A549 (cell line): ENCODE results near the gene SPTSSA. TPM values are rescaled to one million over a fixed set of nuclear protein-coding genes. Genes with fewer than 3 reads are reported as not detected.

Experiments used
- ATAC-seq, 2 experiments: fragments of 200-7000 bp in 1 of 2; fragments of >200 bp in 1 of 2; cut with Nextera tagmentation in 1 of 2; cut with Tn5 transposase in 1 of 2; 3 replicates each; pipeline versions ENCODE4 v1.8.0 to v1.9.1; 2018 to 2020; ENCODE audit warnings: mild to moderate bottlenecking in 1 of 2, moderate library complexity in 1 of 2
- CTCF ChIA-PET: fragments of 300-600 bp; sonication (Branson Sonifier 250); formaldehyde crosslinking; extraction: SDS; loops from one replicate; lab custom pipeline; 2021; ENCODE audit warnings: antibody characterized with exemption, inconsistent platforms; lab: Yijun Ruan, JAX
- POLR2A ChIA-PET: fragments of 350-600 bp; formaldehyde crosslinking; extraction: SDS; loops from one replicate; lab custom pipeline; 2021; ENCODE audit warnings: antibody characterized with exemption, inconsistent platforms; lab: Yijun Ruan, JAX
- DNase-seq, 2 experiments: peaks; one replicate each; pipeline versions ENCODE4 v3.0.0 to v3.0.0-alpha.2; 2011 to 2016; ENCODE audit warnings: low read depth in 1 of 2, low spot score in 1 of 2
- FAIRE-seq: peaks from 2 replicates; lab custom pipeline; 2011; peaks lifted over from hg19 to GRCh38; lab: Jason Lieb, UNC
- H3K27ac ChIP-seq, 2 experiments: fragments of >200 bp; sonication (Bioruptor Twin); formaldehyde crosslinking; 3 replicates each; pipeline ENCODE4 v1.5.1; 2016 to 2017
- H3K4me1 ChIP-seq: fragments of >200 bp; sonication (Bioruptor Twin); formaldehyde crosslinking; 3 replicates; pipeline ENCODE4 v1.6.1; 2016
- H3K4me2 ChIP-seq: fragments of >200 bp; sonication (Bioruptor Twin); formaldehyde crosslinking; 3 replicates; pipeline ENCODE4 v1.6.1; 2016
- H3K4me3 ChIP-seq: fragments of >200 bp; sonication (Bioruptor Twin); formaldehyde crosslinking; 3 replicates; pipeline ENCODE4 v1.5.1; 2016
- H3K9me3 ChIP-seq: fragments of >200 bp; sonication (Bioruptor Twin); formaldehyde crosslinking; 3 replicates; pipeline ENCODE4 v1.6.1; 2016
- CBX2 ChIP-seq: fragments of 200-600 bp; sonication (generic); IDR thresholded peaks from 2 replicates; pipeline ENCODE4 v1.6.1; 2016; ENCODE audit warnings: low read depth, mild to moderate bottlenecking, borderline replicate concordance
- CHD2 ChIP-seq: fragments of 150-350 bp; IDR thresholded peaks from 2 replicates; pipeline ENCODE4 v1.6.1; 2014; ENCODE audit warnings: low read length; ENCODE audit not compliant: partially characterized antibody
- GATA3 ChIP-seq: IDR thresholded peaks from 2 replicates; pipeline ENCODE4 v1.6.1; 2012; ENCODE audit warnings: borderline replicate concordance
- HOXA7 ChIP-seq: fragments of 250-450 bp; sonication (Bioruptor Pico); IDR thresholded peaks from 2 replicates; pipeline ENCODE4 v1.5.0; 2020; ENCODE audit warnings: mild to moderate bottlenecking, moderate library complexity
- KDM1A ChIP-seq: fragments of 200-600 bp; sonication (generic); IDR thresholded peaks from 2 replicates; pipeline ENCODE4 v1.6.1; 2016; ENCODE audit warnings: low read depth, mild to moderate bottlenecking
- MYC ChIP-seq: IDR thresholded peaks from 2 replicates; pipeline ENCODE4 v1.6.1; 2012; ENCODE audit warnings: mild to moderate bottlenecking, inconsistent platforms, low read length, improper control_type of control experiment, borderline replicate concordance
- POLR2A ChIP-seq: IDR thresholded peaks from 2 replicates; pipeline ENCODE4 v1.6.1; 2012; ENCODE audit warnings: mild to moderate bottlenecking, low read length
- POLR2AphosphoS2 ChIP-seq: conservative IDR thresholded peaks from 2 replicates; pipeline ENCODE4 v1.6.1; 2012; ENCODE audit warnings: low read length, improper control_type of control experiment, inconsistent platforms
- RAD21 ChIP-seq, 2 experiments: fragments of >200 bp in 1 of 2; sonication (Bioruptor Twin) in 1 of 2; formaldehyde crosslinking in 1 of 2; IDR thresholded peaks in 1 of 2; conservative IDR thresholded peaks in 1 of 2; 2 replicates in 1 of 2; 3 replicates in 1 of 2; pipeline ENCODE4 v1.6.1; 2012 to 2018; ENCODE audit warnings: inconsistent platforms in 1 of 2
- RARB ChIP-seq: fragments of 250-450 bp; sonication (Bioruptor Pico); IDR thresholded peaks from 2 replicates; pipeline ENCODE4 v1.8.0; 2021; ENCODE audit warnings: mild to moderate bottlenecking, moderate library complexity
- RFX5 ChIP-seq: fragments of 450-650 bp; IDR thresholded peaks from 2 replicates; pipeline ENCODE4 v1.7.1; 2014; ENCODE audit warnings: antibody characterized with exemption, mild to moderate bottlenecking, moderate library complexity
- RNF2 ChIP-seq: fragments of 200-600 bp; sonication (generic); IDR thresholded peaks from 2 replicates; pipeline ENCODE4 v1.6.1; 2016; ENCODE audit warnings: low read depth, mild to moderate bottlenecking, antibody characterized with exemption, moderate library complexity, borderline replicate concordance
- SREBF2 ChIP-seq: fragments of 450-650 bp; IDR thresholded peaks from 2 replicates; pipeline ENCODE4 v1.6.1; 2014; ENCODE audit warnings: mild to moderate bottlenecking, moderate library complexity
- ZC3H11A ChIP-seq: fragments of 450-650 bp; IDR thresholded peaks from 2 replicates; pipeline ENCODE4 v1.6.1; 2014; ENCODE audit warnings: antibody characterized with exemption, mild to moderate bottlenecking
- ZFP36 ChIP-seq: fragments of 450-650 bp; IDR thresholded peaks from 2 replicates; pipeline ENCODE4 v1.6.1; 2014; ENCODE audit warnings: borderline replicate concordance; ENCODE audit not compliant: partially characterized antibody
- WGBS: methylation state at CpG from one replicate; pipeline ENCODE4 v1.1.6; 2017; ENCODE audit errors: missing lambda C conversion rate; 5-methylcytosine and 5-hydroxymethylcytosine counted together
- polyA plus RNA-seq, 4 experiments: library from polyadenylated mRNA; depleted of rRNA in 3 of 4; stranded (reverse); fragments of >200 nt; fragmentation: RNase III in 1 of 4; extraction: RNeasy Plus Mini Kit Qiagen cat#74134 plus additional on column Dnase treatment in 1 of 4; gene quantifications; 2 replicates in 3 of 4; 3 replicates in 1 of 4; pipeline ENCODE4 v1.2.3, GENCODE V29; 2011 to 2017
- TF ChIP-seq, protein P1 (sequence below): fragments of 150-350 bp; IDR thresholded peaks from 2 replicates; pipeline ENCODE4 v1.6.1; 2014; ENCODE audit warnings: low read depth, mild to moderate bottlenecking, low read length
- TF ChIP-seq, protein P2 (sequence below): IDR thresholded peaks from 2 replicates; pipeline ENCODE4 v1.6.1; 2012; ENCODE audit warnings: low read depth, borderline replicate concordance
- TF ChIP-seq, protein P3 (sequence below): fragments of 250-450 bp; sonication (Bioruptor Pico); IDR thresholded peaks from 2 replicates; pipeline ENCODE4 v1.5.0; 2021; ENCODE audit warnings: mild to moderate bottlenecking, moderate library complexity, borderline replicate concordance
- TF ChIP-seq, protein P4 (sequence below): fragments of >200 bp; sonication (Bioruptor Twin); formaldehyde crosslinking; IDR thresholded peaks from 3 replicates; pipeline ENCODE4 v1.6.1; 2016
- TF ChIP-seq, protein P5 (sequence below): fragments of >200 bp; sonication (Bioruptor Twin); formaldehyde crosslinking; IDR thresholded peaks from 2 replicates; pipeline ENCODE4 v1.6.1; 2016

SPTSSA gene
- polyA plus RNA-seq, 2 of the 4 experiments (the other 2 are of a cell fraction): 68.0 to 105 TPM

DNA sequence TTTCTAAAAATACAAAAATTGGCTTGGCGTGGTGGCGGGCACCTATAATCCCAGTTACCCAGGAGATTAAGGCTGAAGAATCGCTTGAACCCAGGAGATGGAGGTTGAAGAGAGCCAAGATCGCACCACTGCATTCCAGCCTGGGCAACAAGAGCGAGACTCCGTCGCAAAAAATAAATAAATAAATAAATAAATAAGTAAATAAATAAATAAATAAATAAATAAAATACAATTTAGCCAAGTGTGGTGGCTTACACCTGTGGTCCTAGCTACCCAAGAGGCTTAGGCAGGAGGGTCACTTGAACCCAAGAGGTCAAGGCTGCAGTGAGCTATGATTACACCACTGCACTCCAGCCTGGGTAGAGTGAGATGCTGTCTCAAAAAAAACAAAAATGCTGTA lies 26.5 kb upstream of the SPTSSA start:
- POLR2A ChIA-PET: no interaction called here

DNA sequence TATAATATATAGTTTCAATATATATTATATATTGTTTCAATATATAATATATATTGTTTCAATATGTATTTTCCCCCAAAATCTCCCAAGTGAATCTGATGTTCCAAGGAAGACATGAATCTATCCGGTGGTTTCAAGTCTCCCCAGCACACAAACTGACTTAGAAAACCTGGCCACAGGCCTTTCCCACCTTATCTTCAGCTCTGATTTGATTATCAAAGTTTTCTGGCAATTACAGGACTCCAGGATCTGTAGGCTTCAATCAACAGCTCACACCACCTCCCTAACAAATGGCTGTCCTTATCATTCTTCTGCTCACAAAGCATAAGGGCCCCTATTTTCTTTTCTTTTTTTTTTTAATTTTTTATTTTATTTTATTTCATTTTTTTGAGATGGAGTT lies 22.7 kb upstream of the SPTSSA start:
- WGBS: 73% methylated on average over 1 of the region's 1 CpG
- Histone ChIP-seq H3K4me1 (peaks cover 4% of the 10 kb centered on the region; the same call in 1 of the 3 replicates), H3K4me3 (no peak overlapping the region), H3K4me2 (no peak overlapping the region), H3K9me3 (no peaks in the 10 kb centered on the region), H3K27ac (no peak overlapping the region)
- POLR2A ChIA-PET: interaction anchor here (0.6 kb wide), 1 partner anchor 1322 kb away, joined by 10 read pairs; no protein-coding TSS in a partner anchor
- TF ChIP-seq, protein P1, sequence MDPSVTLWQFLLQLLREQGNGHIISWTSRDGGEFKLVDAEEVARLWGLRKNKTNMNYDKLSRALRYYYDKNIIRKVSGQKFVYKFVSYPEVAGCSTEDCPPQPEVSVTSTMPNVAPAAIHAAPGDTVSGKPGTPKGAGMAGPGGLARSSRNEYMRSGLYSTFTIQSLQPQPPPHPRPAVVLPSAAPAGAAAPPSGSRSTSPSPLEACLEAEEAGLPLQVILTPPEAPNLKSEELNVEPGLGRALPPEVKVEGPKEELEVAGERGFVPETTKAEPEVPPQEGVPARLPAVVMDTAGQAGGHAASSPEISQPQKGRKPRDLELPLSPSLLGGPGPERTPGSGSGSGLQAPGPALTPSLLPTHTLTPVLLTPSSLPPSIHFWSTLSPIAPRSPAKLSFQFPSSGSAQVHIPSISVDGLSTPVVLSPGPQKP: no peak
- TF ChIP-seq HOXA7 (CRISPR knock-in tag): no peak
- TF ChIP-seq, protein P2, sequence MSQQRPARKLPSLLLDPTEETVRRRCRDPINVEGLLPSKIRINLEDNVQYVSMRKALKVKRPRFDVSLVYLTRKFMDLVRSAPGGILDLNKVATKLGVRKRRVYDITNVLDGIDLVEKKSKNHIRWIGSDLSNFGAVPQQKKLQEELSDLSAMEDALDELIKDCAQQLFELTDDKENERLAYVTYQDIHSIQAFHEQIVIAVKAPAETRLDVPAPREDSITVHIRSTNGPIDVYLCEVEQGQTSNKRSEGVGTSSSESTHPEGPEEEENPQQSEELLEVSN: no peak
- TF ChIP-seq RARB: no peak
- TF ChIP-seq SREBF2: no peak
- TF ChIP-seq, protein P3, sequence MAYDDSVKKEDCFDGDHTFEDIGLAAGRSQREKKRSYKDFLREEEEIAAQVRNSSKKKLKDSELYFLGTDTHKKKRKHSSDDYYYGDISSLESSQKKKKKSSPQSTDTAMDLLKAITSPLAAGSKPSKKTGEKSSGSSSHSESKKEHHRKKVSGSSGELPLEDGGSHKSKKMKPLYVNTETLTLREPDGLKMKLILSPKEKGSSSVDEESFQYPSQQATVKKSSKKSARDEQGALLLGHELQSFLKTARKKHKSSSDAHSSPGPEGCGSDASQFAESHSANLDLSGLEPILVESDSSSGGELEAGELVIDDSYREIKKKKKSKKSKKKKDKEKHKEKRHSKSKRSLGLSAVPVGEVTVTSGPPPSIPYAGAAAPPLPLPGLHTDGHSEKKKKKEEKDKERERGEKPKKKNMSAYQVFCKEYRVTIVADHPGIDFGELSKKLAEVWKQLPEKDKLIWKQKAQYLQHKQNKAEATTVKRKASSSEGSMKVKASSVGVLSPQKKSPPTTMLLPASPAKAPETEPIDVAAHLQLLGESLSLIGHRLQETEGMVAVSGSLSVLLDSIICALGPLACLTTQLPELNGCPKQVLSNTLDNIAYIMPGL (CRISPR knock-in tag): no peak
- TF ChIP-seq, protein P4, sequence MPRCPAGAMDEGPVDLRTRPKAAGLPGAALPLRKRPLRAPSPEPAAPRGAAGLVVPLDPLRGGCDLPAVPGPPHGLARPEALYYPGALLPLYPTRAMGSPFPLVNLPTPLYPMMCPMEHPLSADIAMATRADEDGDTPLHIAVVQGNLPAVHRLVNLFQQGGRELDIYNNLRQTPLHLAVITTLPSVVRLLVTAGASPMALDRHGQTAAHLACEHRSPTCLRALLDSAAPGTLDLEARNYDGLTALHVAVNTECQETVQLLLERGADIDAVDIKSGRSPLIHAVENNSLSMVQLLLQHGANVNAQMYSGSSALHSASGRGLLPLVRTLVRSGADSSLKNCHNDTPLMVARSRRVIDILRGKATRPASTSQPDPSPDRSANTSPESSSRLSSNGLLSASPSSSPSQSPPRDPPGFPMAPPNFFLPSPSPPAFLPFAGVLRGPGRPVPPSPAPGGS: no peak
- TF ChIP-seq ZFP36: no peak
- no peak for TF ChIP-seq MYC
- no peak for TF ChIP-seq KDM1A
- TF ChIP-seq POLR2A: no peak
- no peak for TF ChIP-seq CBX2
- FAIRE-seq: no peak
- DNase-seq: no peak
- CTCF ChIA-PET: no interaction called here
- no peak for ATAC-seq

More for the DNA sequence above, 26.5 kb upstream of the SPTSSA start:
- Histone ChIP-seq H3K4me2 (no peak overlapping the region), H3K4me3 (no peak overlapping the region), H3K9me3 (no peaks in the 10 kb centered on the region), H3K27ac (peak overlapping the region in 1 of 2 experiments; percentile 61; a peak in 3 of 6 replicates), H3K4me1 (peaks cover 17% of the 10 kb centered on the region)
- 95% methylated on average over 7 of the region's 7 CpGs for WGBS
- ATAC-seq: no peak
- TF ChIP-seq ZC3H11A: peak; percentile 31; the same call in 1 of the 2 replicates
- TF ChIP-seq, protein P5, sequence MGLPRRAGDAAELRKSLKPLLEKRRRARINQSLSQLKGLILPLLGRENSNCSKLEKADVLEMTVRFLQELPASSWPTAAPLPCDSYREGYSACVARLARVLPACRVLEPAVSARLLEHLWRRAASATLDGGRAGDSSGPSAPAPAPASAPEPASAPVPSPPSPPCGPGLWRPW: no peak
- CTCF ChIA-PET: no interaction called here
- no peak for FAIRE-seq
- no peak for DNase-seq

DNA sequence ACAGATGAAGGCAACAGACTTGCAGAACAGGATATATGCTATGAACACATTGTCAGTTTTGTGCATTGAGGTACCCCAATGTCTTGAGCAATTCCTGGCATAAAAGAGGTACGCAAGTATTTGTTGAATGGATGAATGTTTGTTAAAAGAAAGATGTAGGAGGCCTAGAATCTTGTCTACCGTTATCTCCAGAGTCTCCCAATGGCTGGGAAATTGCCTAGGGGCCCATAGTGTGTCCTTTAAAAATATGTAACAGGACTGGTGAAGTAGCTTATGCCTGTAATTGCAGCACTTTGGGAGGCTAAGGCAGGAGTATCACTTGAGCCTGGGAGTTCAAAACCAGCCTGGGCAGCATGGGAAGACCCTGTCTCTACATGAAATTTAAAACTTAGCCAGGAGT lies 20.4 kb upstream of the SPTSSA start:
- Histone ChIP-seq H3K27ac (no peak overlapping the region; a peak in 1 of 6 replicates), H3K4me1 (no peaks in the 10 kb centered on the region), H3K9me3 (no peaks in the 10 kb centered on the region), H3K4me3 (no peak overlapping the region), H3K4me2 (no peak overlapping the region)
- ATAC-seq (no peak), DNase-seq (no peak), FAIRE-seq (no peak)
- POLR2A ChIA-PET: no interaction called here
- TF ChIP-seq GATA3 (no peak), RNF2 (no peak), POLR2AphosphoS2 (no peak), MYC (no peak), RFX5 (no peak), CHD2 (no peak), RAD21 (conservative IDR thresholded peaks at IDR 0.05 in 1 of 2, IDR thresholded peaks at IDR 0.05 in 1 of 2) (no peak)
- TF ChIP-seq, protein P3 (CRISPR knock-in tag): no peak
- WGBS: 96% methylated on average over 2 of the region's 2 CpGs
- CTCF ChIA-PET: interaction anchor here (0.6 to 1.4 kb wide), 3 partner anchors 14 to 530 kb away, joined by 3 to 6 read pairs (median 4); no protein-coding TSS in a partner anchor
